Spinal cord (tissue), 10 donors: ENCODE measurements around the gene NID1. TPM values are rescaled to one million over a fixed set of nuclear protein-coding genes. Genes with fewer than 3 reads are reported as not detected.
"Not testable (repeated sequence)": the region's sequence is repeated elsewhere in the genome, so short reads cannot be mapped to it uniquely, and the experiment has no call there.

Source experiments
- DNase-seq, 6 donors: peaks; one replicate each; pipeline versions ENCODE4 v3.0.0 to v3.0.0-alpha.2; 2013 to 2015; ENCODE audit warnings: low spot score in 6 of 6, low read depth in 4 of 6
- H3K27ac ChIP-seq: one replicate; pipeline ENCODE4 v1.5.1; 2013; ENCODE audit warnings: low read depth, low read length, control low read depth
- H3K27me3 ChIP-seq: one replicate; pipeline ENCODE4 v1.6.1; 2013; ENCODE audit warnings: low read length; ENCODE audit not compliant: control insufficient read depth, insufficient read depth
- H3K36me3 ChIP-seq: one replicate; pipeline ENCODE4 v1.6.1; 2013; ENCODE audit warnings: low read length; ENCODE audit not compliant: control insufficient read depth, insufficient read depth
- H3K4me1 ChIP-seq: one replicate; pipeline ENCODE4 v1.6.1; 2013; ENCODE audit warnings: low read length; ENCODE audit not compliant: control insufficient read depth, insufficient read depth
- H3K4me3 ChIP-seq: one replicate; pipeline ENCODE4 v1.5.1; 2013; ENCODE audit warnings: low read depth, low read length, control low read depth
- H3K9me3 ChIP-seq: one replicate; pipeline ENCODE4 v1.6.1; 2013; ENCODE audit warnings: low read length; ENCODE audit not compliant: control insufficient read depth, insufficient read depth
- WGBS: methylation state at CpG from one replicate; pipeline ENCODE4 v1.1.5; 2013; ENCODE audit warnings: missing lambda C conversion rate; ENCODE audit not compliant: insufficient coverage; 5-methylcytosine and 5-hydroxymethylcytosine counted together
- polyA plus RNA-seq, 2 donors: library from polyadenylated mRNA; unstranded; fragments of 120-200 nt; gene quantifications; one replicate each; pipeline ENCODE4 v1.2.1, GENCODE V29; 2013; ENCODE audit not compliant: insufficient read length in 2 of 2
- small RNA-seq: library from RNA; depleted of rRNA; stranded (forward); fragments of <200 nt; gene quantifications from one replicate; pipeline ENCODE3, GENCODE V24; 2014; ENCODE audit warnings: low replicate concordance
- total RNA-seq, 2 donors: library from RNA; depleted of rRNA in 1 of 2; stranded (reverse); fragments of 120-200 nt in 1 of 2; fragments of >200 nt in 1 of 2; gene quantifications; one replicate each; pipeline versions ENCODE4 v1.2.3 to v1.2.4, GENCODE V29; 2013 to 2014
- donor health status: healthy.

NID1 gene
- total and polyA plus RNA-seq, 4 donors: 92.7 to 160 (median 95.3) TPM

GRCh38 chr1:235929216-235929615 lies 135.7 kb downstream of the NID1 start:
- no peaks in the 10 kb centered on the region for H3K27me3 ChIP-seq
- H3K27ac ChIP-seq: no peak overlapping the region
- H3K4me1 ChIP-seq: peaks cover 4% of the 10 kb centered on the region
- DNase-seq: peak in 1 of 6 donors; percentile 44
- WGBS: 83% methylated on average over 2 of the region's 4 CpGs
- no peaks in the 10 kb centered on the region for H3K9me3 ChIP-seq
- H3K36me3 ChIP-seq: no peaks in the 10 kb centered on the region
- H3K4me3 ChIP-seq: no peak overlapping the region

GRCh38 chr1:235928197-235928596 lies 136.7 kb downstream of the NID1 start:
- Histone ChIP-seq H3K27me3 (no peaks in the 10 kb centered on the region), H3K4me3 (no peak overlapping the region), H3K36me3 (no peaks in the 10 kb centered on the region), H3K27ac (no peak overlapping the region), H3K9me3 (no peaks in the 10 kb centered on the region), H3K4me1 (peaks cover 7% of the 10 kb centered on the region)
- no peak for DNase-seq
- WGBS: 100% methylated on average over 1 of the region's 2 CpGs

- H3K9me3 ChIP-seq, H3K36me3 ChIP-seq, H3K4me3 ChIP-seq, H3K27ac ChIP-seq, DNase-seq, H3K27me3 ChIP-seq, H3K4me1 ChIP-seq: not testable (repeated sequence)
Observed at GRCh38 chr1:235927551-235927950, 137.3 kb downstream of the NID1 start.

Small RNAs within 50 kb of the gene (small RNA-seq; reads per million reads assigned to genes)
- not detected for gene RF00019

Other genes starting within 250 kb of the NID1 start
- gene LYST, start 198.2 kb downstream of the NID1 start, total RNA-seq: 10 to 100 TPM; 36.1 to 76.3 TPM
- 10 to 100 TPM; 10.9 to 17.5 TPM for gene LYST, start 198.2 kb downstream of the NID1 start, polyA plus RNA-seq
- gene GPR137B, start 77.4 kb upstream of the NID1 start, total RNA-seq: 10 to 100 TPM; 21.6 to 33.1 TPM
- gene GPR137B, start 77.4 kb upstream of the NID1 start, polyA plus RNA-seq: 10 to 100 TPM; 43.8 to 52.1 TPM
- gene ERO1B, start 216.9 kb upstream of the NID1 start, total RNA-seq: 10 to 100 TPM in 1 of 2 donors, 1 to 10 TPM in 1; 6.2 to 14.3 TPM
- 1 to 10 TPM; 9.2 to 9.5 TPM for gene ERO1B, start 216.9 kb upstream of the NID1 start, polyA plus RNA-seq